CD1c-positive myeloid dendritic cell (primary cell): ENCODE data around the gene ZNF490.
"Not testable (repeated sequence)": the region's sequence is repeated elsewhere in the genome, so short reads cannot be mapped to it uniquely, and the experiment has no call there.

Experiments
- DNase-seq: peaks from one replicate; pipeline ENCODE4 v3.0.0-alpha.2; 2016; ENCODE audit errors: extremely low spot score

Gene ZNF490

GRCh38 chr19:12621253-12622024, 10.8 kb upstream of the ZNF490 start:
- not testable (repeated sequence) for DNase-seq

- no peak for DNase-seq
These were observed 7.0 kb upstream of the ZNF490 start for GRCh38 chr19:12617646-12618045.

- DNase-seq, result peak; percentile 30
These were observed 717 bp upstream of the ZNF490 start for GRCh38 chr19:12611361-12611699.

GRCh38 chr19:12607631-12608030, 3.0 kb downstream of the ZNF490 start:
- DNase-seq, result peak; percentile 33

GRCh38 chr19:12606796-12607195, 3.8 kb downstream of the ZNF490 start:
- no peak for DNase-seq

GRCh38 chr19:12603714-12604113, 6.9 kb downstream of the ZNF490 start:
- DNase-seq, result peak; percentile 12

GRCh38 chr19:12597594-12597993, 13.0 kb downstream of the ZNF490 start:
- no peak for DNase-seq

- no peak for DNase-seq
These were observed 13.6 kb downstream of the ZNF490 start for GRCh38 chr19:12596927-12597548.

- no peak for DNase-seq
These were observed 14.1 kb downstream of the ZNF490 start for GRCh38 chr19:12596485-12596884.

- no peak for DNase-seq
These were observed 29.5 kb downstream of the ZNF490 start for GRCh38 chr19:12581100-12581499.

- no peak for DNase-seq
These were observed 30.4 kb downstream of the ZNF490 start for GRCh38 chr19:12580180-12580694.

GRCh38 chr19:12578641-12579040, 32.0 kb downstream of the ZNF490 start:
- no peak for DNase-seq

GRCh38 chr19:12574036-12574435, 36.6 kb downstream of the ZNF490 start:
- DNase-seq, result no peak

GRCh38 chr19:12567951-12568350, 42.7 kb downstream of the ZNF490 start:
- no peak for DNase-seq

- DNase-seq, result not testable (repeated sequence)
These were observed 44.2 kb downstream of the ZNF490 start for GRCh38 chr19:12566380-12566779.

- peak; percentile 89 for DNase-seq
These were observed 46.5 kb downstream of the ZNF490 start for GRCh38 chr19:12564016-12564664.

- DNase-seq, result no peak
These were observed 55.1 kb downstream of the ZNF490 start for GRCh38 chr19:12555456-12555930.

- peak; percentile 98 for DNase-seq
These were observed 59.4 kb downstream of the ZNF490 start, which contains the start of gene ZNF564 for GRCh38 chr19:12551060-12551832. TSS of gene ZNF564 (minus strand) at chr19:12551482. CDS start at chr19:12551332, 150 bp downstream.

GRCh38 chr19:12546903-12547302, 63.7 kb downstream of the ZNF490 start:
- DNase-seq, result no peak

GRCh38 chr19:12546068-12546467, 64.5 kb downstream of the ZNF490 start:
- DNase-seq, result no peak

GRCh38 chr19:12545267-12545666, 65.3 kb downstream of the ZNF490 start:
- DNase-seq, result no peak

- peak; percentile 6 for DNase-seq
These were observed 66.2 kb downstream of the ZNF490 start for GRCh38 chr19:12544401-12544876.
